ENCODE measurements around the gene SYNE3.

SYNE3 gene

DNA sequence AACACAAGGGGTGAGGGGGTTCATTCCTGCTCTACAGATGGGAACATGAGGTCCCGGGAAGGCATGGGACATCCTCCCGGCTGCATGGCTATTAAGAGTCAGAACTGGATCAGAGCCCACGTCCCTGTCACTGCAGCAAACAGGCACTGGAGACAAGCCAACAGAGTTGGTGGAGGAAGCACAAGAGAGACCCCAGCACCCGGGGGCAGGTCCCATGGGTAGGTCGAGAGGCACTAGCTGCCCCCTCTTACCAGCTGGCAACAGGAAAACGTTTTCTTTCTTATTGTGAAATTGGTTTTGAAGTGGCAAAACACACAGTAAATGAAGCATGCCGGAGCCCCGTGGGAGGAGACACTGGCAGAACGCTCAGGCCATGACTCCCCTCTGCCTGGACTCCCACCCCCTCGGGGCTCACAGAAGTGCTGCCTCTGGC, 43.6 kb downstream of the SYNE3 start:
- H3K4me3 ChIP-seq (ENCODE audit: low read length): no peak overlapping the region
- TF ChIP-seq, protein P1, sequence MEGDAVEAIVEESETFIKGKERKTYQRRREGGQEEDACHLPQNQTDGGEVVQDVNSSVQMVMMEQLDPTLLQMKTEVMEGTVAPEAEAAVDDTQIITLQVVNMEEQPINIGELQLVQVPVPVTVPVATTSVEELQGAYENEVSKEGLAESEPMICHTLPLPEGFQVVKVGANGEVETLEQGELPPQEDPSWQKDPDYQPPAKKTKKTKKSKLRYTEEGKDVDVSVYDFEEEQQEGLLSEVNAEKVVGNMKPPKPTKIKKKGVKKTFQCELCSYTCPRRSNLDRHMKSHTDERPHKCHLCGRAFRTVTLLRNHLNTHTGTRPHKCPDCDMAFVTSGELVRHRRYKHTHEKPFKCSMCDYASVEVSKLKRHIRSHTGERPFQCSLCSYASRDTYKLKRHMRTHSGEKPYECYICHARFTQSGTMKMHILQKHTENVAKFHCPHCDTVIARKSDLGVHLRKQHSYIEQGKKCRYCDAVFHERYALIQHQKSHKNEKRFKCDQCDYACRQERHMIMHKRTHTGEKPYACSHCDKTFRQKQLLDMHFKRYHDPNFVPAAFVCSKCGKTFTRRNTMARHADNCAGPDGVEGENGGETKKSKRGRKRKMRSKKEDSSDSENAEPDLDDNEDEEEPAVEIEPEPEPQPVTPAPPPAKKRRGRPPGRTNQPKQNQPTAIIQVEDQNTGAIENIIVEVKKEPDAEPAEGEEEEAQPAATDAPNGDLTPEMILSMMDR (conservative IDR thresholded peaks at IDR 0.05; ENCODE audit: low read length): no peak
- DNase-seq (ENCODE audit: low read depth): peak; percentile 25

DNA sequence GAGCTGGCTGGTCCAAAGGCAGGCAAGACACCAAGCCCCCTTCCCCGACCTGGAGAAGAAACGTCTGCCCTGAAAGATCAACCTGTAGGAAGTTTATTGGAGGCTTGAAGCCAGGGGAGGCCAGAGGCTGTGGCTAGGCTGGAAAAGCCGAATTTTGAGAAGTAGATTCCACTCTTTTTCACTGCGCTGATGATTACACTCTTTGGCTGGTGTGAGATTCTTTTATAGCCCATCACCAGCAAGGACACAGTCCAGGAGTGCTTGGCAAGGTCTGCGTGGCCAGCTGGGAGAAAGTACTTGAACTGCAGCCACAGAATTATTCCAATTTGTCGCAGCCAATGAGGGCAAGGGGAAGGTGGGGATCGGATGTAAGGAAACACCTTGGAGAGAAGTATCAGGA, 45.0 kb downstream of the SYNE3 start:
- DNase-seq (ENCODE audit: low read depth): peak; percentile 61
- no peak overlapping the region for H3K4me3 ChIP-seq (ENCODE audit: low read length)
- TF ChIP-seq, protein P1 (conservative IDR thresholded peaks at IDR 0.05; ENCODE audit: low read length): no peak

DNA sequence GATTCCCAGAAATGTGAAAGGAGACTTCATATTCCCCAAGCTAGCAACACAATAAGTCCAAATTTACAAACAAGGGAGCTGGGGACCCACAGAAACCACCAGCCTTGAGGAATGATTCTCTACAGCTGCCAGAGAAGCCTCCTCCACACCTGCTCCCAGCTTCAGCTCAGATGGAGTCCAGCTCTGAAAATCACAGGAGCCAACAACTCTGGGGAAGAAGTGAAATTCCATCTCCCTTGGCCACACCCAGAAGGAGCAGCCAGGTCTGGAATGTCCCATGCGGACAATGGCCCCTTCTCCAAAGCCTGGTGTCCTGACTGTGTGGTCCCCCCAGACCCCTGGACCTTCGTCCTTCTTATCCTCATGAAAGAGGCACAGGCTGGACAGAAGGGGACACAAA, 45.4 kb downstream of the SYNE3 start:
- TF ChIP-seq, protein P1 (conservative IDR thresholded peaks at IDR 0.05; ENCODE audit: low read length): no peak
- H3K4me3 ChIP-seq (ENCODE audit: low read length): no peak overlapping the region
- no peak for DNase-seq (ENCODE audit: low read depth)

DNA sequence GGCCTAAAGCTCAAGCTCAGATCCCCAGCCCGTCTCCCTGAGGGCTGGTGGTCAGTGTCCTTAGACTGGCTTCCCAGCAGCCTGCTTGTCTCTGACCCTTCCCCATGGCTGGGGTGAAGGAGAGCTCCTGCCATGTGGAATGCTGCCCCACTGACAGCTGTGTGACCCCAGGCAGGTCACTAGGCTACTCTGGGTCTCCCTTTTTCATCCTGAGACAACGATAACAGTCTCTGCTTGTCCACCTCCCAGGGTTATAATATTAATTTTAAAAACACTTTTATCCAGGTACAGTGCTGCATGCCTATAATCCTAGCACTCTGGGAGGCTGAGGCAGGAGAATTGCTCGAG, 47.3 kb downstream of the SYNE3 start:
- no peak for DNase-seq (ENCODE audit: low read depth)
- TF ChIP-seq, protein P1 (conservative IDR thresholded peaks at IDR 0.05; ENCODE audit: low read length): no peak
- H3K4me3 ChIP-seq (ENCODE audit: low read length): no peak overlapping the region

DNA sequence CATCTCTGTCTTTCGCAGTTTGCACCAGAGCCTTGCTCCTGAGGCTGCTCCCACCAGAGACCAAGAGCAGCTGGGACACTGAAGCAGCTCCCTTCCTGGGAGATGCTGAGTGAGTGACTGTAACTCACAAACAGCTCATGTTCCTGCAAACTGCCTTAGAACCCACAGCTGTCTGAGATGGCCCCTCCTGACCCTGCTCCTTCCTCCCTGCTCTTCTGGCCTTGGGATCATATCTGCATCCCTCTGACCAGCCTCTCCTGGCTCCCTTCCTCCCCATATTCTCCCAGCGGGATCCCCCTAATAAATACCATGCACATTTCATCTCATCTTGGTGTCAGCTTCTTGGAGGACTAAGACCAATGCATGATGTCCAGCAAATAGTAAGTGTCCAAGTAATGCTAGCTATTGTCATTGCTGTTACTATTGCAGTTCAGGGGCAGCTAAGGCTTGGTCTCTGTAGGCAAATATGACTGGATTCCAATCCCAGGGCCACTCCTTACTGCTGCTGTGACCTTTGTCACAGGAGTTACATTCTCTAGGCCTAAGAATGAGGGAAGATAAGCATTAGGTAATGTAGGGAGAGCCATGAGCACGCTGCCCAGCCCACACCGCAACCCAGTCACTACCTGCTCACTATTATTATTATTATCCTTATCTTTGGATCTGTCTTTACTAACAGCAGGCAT, 47.9 kb downstream of the SYNE3 start:
- DNase-seq (ENCODE audit: low read depth): no peak
- no peak overlapping the region for H3K4me3 ChIP-seq (ENCODE audit: low read length)
- TF ChIP-seq, protein P1 (conservative IDR thresholded peaks at IDR 0.05; ENCODE audit: low read length): no peak

DNA sequence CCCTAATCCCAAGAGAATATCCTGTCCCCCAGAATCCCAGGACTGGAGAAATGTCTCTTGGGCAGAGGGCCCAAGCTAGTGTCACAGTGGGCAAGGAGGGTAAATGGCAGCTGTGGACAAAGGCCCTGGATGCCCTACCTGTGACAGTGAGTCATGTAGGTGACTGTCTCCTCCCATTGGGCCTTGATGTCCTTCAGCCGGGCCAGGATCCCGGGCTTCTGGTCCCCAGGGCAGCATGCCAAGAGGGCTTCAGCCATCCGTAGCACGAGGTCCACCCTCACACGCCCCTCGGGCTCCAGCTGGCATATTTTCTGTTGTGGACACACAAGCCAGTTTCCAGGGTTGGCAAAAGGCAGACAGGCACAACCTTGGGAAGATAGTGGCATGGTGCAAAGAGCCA, 48.8 kb downstream of the SYNE3 start:
- H3K4me3 ChIP-seq (ENCODE audit: low read length): no peak overlapping the region
- TF ChIP-seq, protein P1 (conservative IDR thresholded peaks at IDR 0.05; ENCODE audit: low read length): no peak
- no peak for DNase-seq (ENCODE audit: low read depth)

DNA sequence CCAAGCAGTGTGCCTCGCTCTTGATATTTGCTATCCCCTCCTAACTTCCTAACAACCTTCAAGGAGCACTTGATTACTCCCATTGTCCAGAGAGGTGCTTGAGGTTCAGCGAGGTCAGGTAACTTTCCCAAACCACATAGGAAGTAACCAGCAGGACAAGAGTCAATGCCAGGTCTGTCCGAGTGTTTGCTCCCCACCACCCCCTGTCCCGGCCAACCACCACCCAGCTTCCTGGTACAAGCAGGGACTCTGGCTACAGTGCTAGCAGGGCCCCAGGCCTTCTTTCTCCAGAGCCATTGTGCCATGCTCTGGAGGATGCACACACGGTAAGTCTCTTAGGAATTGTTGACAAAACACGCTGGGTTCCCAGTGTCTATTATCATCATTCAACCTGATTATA, 49.2 kb downstream of the SYNE3 start:
- TF ChIP-seq, protein P1 (conservative IDR thresholded peaks at IDR 0.05; ENCODE audit: low read length): no peak
- DNase-seq (ENCODE audit: low read depth): no peak
- no peak overlapping the region for H3K4me3 ChIP-seq (ENCODE audit: low read length)
